GM12878 (cell line): ENCODE results near the gene ZFAND2B. TPM values are rescaled to one million over a fixed set of nuclear protein-coding genes. Genes with fewer than 3 reads are reported as not detected.
A peak's percentile ranks its signal among the peaks of the same experiment; 100 is the strongest.

ENCODE experiments used
- BHLHE40 ChIP-seq, 2 experiments: fragments of 450-650 bp in 1 of 2; IDR thresholded peaks; 2 replicates each; pipeline ENCODE4 v1.6.1; 2011 to 2017; ENCODE audit warnings: low read depth in 2 of 2, borderline replicate concordance in 1 of 2, improper control_type of control experiment in 1 of 2, low read length in 1 of 2, mild to moderate bottlenecking in 1 of 2
- CHD2 ChIP-seq: IDR thresholded peaks from 2 replicates; pipeline ENCODE4 v1.6.1; 2011; ENCODE audit warnings: low read depth, low read length, improper control_type of control experiment, borderline replicate concordance
- DPF2 ChIP-seq: fragments of 450-650 bp; IDR thresholded peaks from 2 replicates; pipeline ENCODE4 v1.6.1; 2017; ENCODE audit warnings: mild to moderate bottlenecking
- HDAC6 ChIP-seq: fragments of 200-600 bp; sonication (generic); IDR thresholded peaks from one replicate; pipeline ENCODE4 v1.8.0; 2017; ENCODE audit warnings: antibody characterized with exemption; ENCODE audit not compliant: unreplicated experiment
- JUND ChIP-seq: IDR thresholded peaks from 2 replicates; pipeline ENCODE4 v1.6.1; 2012; ENCODE audit warnings: low read depth, mild to moderate bottlenecking, low read length, improper control_type of control experiment, moderate library complexity
- LARP7 ChIP-seq: fragments of 450-650 bp; IDR thresholded peaks from 2 replicates; pipeline ENCODE4 v1.6.1; 2017; ENCODE audit warnings: mild to moderate bottlenecking
- MEF2A ChIP-seq: IDR thresholded peaks from 2 replicates; pipeline ENCODE4 v1.6.1; 2011; ENCODE audit warnings: low read depth, mild to moderate bottlenecking, low read length, moderate library complexity; ENCODE audit not compliant: insufficient read depth
- NFYB ChIP-seq: IDR thresholded peaks from 2 replicates; pipeline ENCODE4 v1.6.1; 2011; ENCODE audit warnings: low read depth, mild to moderate bottlenecking, low read length, improper control_type of control experiment, moderate library complexity; ENCODE audit not compliant: insufficient read depth
- PKNOX1 ChIP-seq: fragments of 450-650 bp; IDR thresholded peaks from 2 replicates; pipeline ENCODE4 v1.6.1; 2016; ENCODE audit warnings: mild to moderate bottlenecking
- PML ChIP-seq: IDR thresholded peaks from 2 replicates; pipeline ENCODE4 v1.6.1; 2012; ENCODE audit warnings: low read length, inconsistent platforms
- POU2F2 ChIP-seq: IDR thresholded peaks from 3 replicates; pipeline ENCODE4 v1.6.1; 2011; ENCODE audit warnings: low read depth, mild to moderate bottlenecking, low read length, borderline replicate concordance
- SIN3A ChIP-seq: IDR thresholded peaks from 2 replicates; pipeline ENCODE4 v1.6.1; 2012; ENCODE audit warnings: low read depth, low read length, improper control_type of control experiment
- polyA plus RNA-seq, 11 experiments: library from polyadenylated mRNA; depleted of rRNA in 4 of 11; unstranded in 6 of 11; stranded (reverse) in 5 of 11; fragments of >200 nt; fragmentation: Nextera tagmentation in 4 of 11; fragmentation: Illumina TruSeq in 1 of 11; extraction: Ambion mirVana in 4 of 11; extraction: Trizol in 1 of 11; gene quantifications; 1 replicate in 1 of 11; 2 replicates in 10 of 11; pipeline versions ENCODE4 v1.2.1 to v1.2.3, GENCODE V29; 2011 to 2016; ENCODE audit warnings: inconsistent platforms in 2 of 11, missing spikeins in 2 of 11, low read depth in 1 of 11
- total RNA-seq, 4 experiments: library from RNA; depleted of rRNA in 3 of 4; stranded (reverse); fragments of >200 nt in 3 of 4; fragmentation: Illumina TruSeq in 1 of 4; extraction: Trizol in 1 of 4; gene quantifications; 2 replicates each; pipeline versions ENCODE4 v1.2.1 to v1.2.3, GENCODE V29; 2013 to 2021
- TF ChIP-seq, protein P1 (sequence below): fragments of 450-650 bp; IDR thresholded peaks from 2 replicates; pipeline ENCODE4 v1.6.1; 2016; ENCODE audit warnings: mild to moderate bottlenecking

Gene ZFAND2B
- total and polyA plus RNA-seq, 10 of the 15 experiments (the other 5 are each of a cell fraction or from before 2014, with no cell fraction given): 5.4 to 28.1 (median 22.4) TPM

- TF ChIP-seq, protein P1, sequence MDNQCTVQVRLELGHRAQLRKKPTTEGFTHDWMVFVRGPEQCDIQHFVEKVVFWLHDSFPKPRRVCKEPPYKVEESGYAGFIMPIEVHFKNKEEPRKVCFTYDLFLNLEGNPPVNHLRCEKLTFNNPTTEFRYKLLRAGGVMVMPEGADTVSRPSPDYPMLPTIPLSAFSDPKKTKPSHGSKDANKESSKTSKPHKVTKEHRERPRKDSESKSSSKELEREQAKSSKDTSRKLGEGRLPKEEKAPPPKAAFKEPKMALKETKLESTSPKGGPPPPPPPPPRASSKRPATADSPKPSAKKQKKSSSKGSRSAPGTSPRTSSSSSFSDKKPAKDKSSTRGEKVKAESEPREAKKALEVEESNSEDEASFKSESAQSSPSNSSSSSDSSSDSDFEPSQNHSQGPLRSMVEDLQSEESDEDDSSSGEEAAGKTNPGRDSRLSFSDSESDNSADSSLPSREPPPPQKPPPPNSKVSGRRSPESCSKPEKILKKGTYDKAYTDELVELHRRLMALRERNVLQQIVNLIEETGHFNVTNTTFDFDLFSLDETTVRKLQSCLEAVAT: no peak
- TF ChIP-seq BHLHE40 (IDR thresholded peaks at IDR 0.05; ENCODE audit: borderline replicate concordance in 1 of 2, low read depth in 2 of 2, low read length in 1 of 2): 0 out of 4 replicates have a peak, but pooled peaks of 1 of the 2 experiments have one; percentile 3
- peak; percentile 63 for TF ChIP-seq PKNOX1
- no peak for TF ChIP-seq MEF2A
- TF ChIP-seq CHD2: 0 out of 2 replicates have a peak, but pooled peaks have one; percentile 16
- TF ChIP-seq NFYB: no peak
- peak; percentile 57 for TF ChIP-seq LARP7
- TF ChIP-seq JUND: 0 out of 2 replicates have a peak, but pooled peaks have one; percentile 10
- TF ChIP-seq PML: peak; percentile 90
- TF ChIP-seq HDAC6: peak; percentile 50
- TF ChIP-seq POU2F2: peak; percentile 92; the same call in 2 of the 3 replicates
- TF ChIP-seq DPF2: peak; percentile 53; the same call in 1 of the 2 replicates
- TF ChIP-seq SIN3A: peak; percentile 13; the same call in 1 of the 2 replicates
Observed at GRCh38 chr2:219253753-219254589, 47.4 kb downstream of the ZFAND2B start, which contains the start of gene TUBA4A (continued).
